Neural progenitor cell (in vitro differentiated cells): ENCODE results near the gene STRAP. TPM values are rescaled to one million over a fixed set of nuclear protein-coding genes. Genes with fewer than 3 reads are reported as not detected.
A peak's percentile ranks its signal among the peaks of the same experiment; 100 is the strongest.

Source experiments
- DNase-seq: peaks from one replicate; pipeline ENCODE4 v3.0.0-alpha.2; 2016; ENCODE audit warnings: low spot score
- H2AFZ ChIP-seq: fragments of 200-600 bp; sonication (generic); replicated peaks from 2 replicates; pipeline ENCODE4 v1.6.1; 2016; ENCODE audit warnings: antibody characterized with exemption
- H3F3A ChIP-seq: fragments of 200-600 bp; sonication (generic); 2 replicates; pipeline ENCODE4 v1.6.1; 2016; ENCODE audit warnings: antibody characterized with exemption, low read depth
- H3K27ac ChIP-seq: fragments of 200-600 bp; sonication (generic); 2 replicates; pipeline ENCODE4 v1.5.1; 2016; ENCODE audit warnings: mild to moderate bottlenecking
- H3K27me3 ChIP-seq: fragments of 200-600 bp; sonication (generic); 2 replicates; pipeline ENCODE4 v1.6.1; 2016; ENCODE audit warnings: mild to moderate bottlenecking, moderate library complexity
- H3K36me3 ChIP-seq: fragments of 200-600 bp; sonication (generic); 2 replicates; pipeline ENCODE4 v1.5.1; 2016
- H3K4me1 ChIP-seq: fragments of 200-600 bp; sonication (generic); 2 replicates; pipeline ENCODE4 v1.6.1; 2016; ENCODE audit warnings: mixed run types
- H3K4me2 ChIP-seq: fragments of 200-600 bp; sonication (generic); 2 replicates; pipeline ENCODE4 v1.6.1; 2016
- H3K4me3 ChIP-seq: fragments of 200-600 bp; sonication (generic); 2 replicates; pipeline ENCODE4 v1.5.1; 2016
- H3K79me2 ChIP-seq: fragments of 200-600 bp; sonication (generic); 2 replicates; pipeline ENCODE4 v1.6.1; 2016; ENCODE audit warnings: low read depth
- H3K9ac ChIP-seq: fragments of 200-600 bp; sonication (generic); 2 replicates; pipeline ENCODE4 v1.6.1; 2016
- H3K9me3 ChIP-seq: fragments of 200-600 bp; sonication (generic); 2 replicates; pipeline ENCODE4 v1.5.1; 2016; ENCODE audit warnings: low read depth
- H4K20me1 ChIP-seq: fragments of 200-600 bp; sonication (generic); 2 replicates; pipeline ENCODE4 v1.6.1; 2016; ENCODE audit warnings: low read depth
- H3K27ac Mint-ChIP-seq: 3 replicates; pipeline ENCODE4 v1.8.0; 2021; ENCODE audit warnings: mixed read lengths
- H3K27me3 Mint-ChIP-seq: 2 replicates; pipeline ENCODE4 v1.8.0; 2022; ENCODE audit warnings: low read depth, mild to moderate bottlenecking, inconsistent platforms, moderate library complexity, mixed read lengths; ENCODE audit not compliant: insufficient read depth
- H3K36me3 Mint-ChIP-seq: 3 replicates; pipeline ENCODE4 v1.8.0; 2021; ENCODE audit warnings: mixed read lengths
- H3K4me1 Mint-ChIP-seq: 3 replicates; pipeline ENCODE4 v1.8.0; 2021; ENCODE audit warnings: mixed read lengths
- H3K4me3 Mint-ChIP-seq: 3 replicates; pipeline ENCODE4 v1.8.0; 2021; ENCODE audit warnings: mild to moderate bottlenecking, moderate library complexity, mixed read lengths
- H3K9me3 Mint-ChIP-seq: 3 replicates; pipeline ENCODE4 v1.8.0; 2020; ENCODE audit warnings: mixed read lengths
- CTCF ChIP-seq: fragments of 200-600 bp; sonication (generic); IDR thresholded peaks from 2 replicates; pipeline ENCODE4 v1.5.1; 2017; ENCODE audit warnings: antibody characterized with exemption, mild to moderate bottlenecking
- EZH2 ChIP-seq: fragments of 200-600 bp; sonication (generic); IDR thresholded peaks from 2 replicates; pipeline ENCODE4 v1.6.1; 2017; ENCODE audit warnings: antibody characterized with exemption, mild to moderate bottlenecking, moderate library complexity
- EZH2phosphoT487 ChIP-seq: fragments of 200-600 bp; sonication (generic); IDR thresholded peaks from 2 replicates; pipeline ENCODE4 v1.6.1; 2017; ENCODE audit warnings: antibody characterized with exemption
- total RNA-seq: library from RNA; depleted of rRNA; stranded (reverse); fragments of >200 nt; gene quantifications from 2 replicates; pipeline ENCODE4 v1.2.3, GENCODE V29; 2015; ENCODE audit warnings: low replicate concordance

The STRAP gene
- total RNA-seq, 1 donor from 2014 or later = 303 TPM

- H3K9ac ChIP-seq = no peak overlapping the region
- H4K20me1 ChIP-seq = no peaks in the 10 kb centered on the region
- H3K4me1 ChIP-seq = peaks cover 31% of the 10 kb centered on the region
- H3K9me3 Mint-ChIP-seq = no peaks in the 10 kb centered on the region
- no peak overlapping the region for H3K4me3 ChIP-seq
- peak overlapping the region; percentile 72 for H3K27ac Mint-ChIP-seq
- H2AFZ ChIP-seq = no peak overlapping the region
- H3K4me1 Mint-ChIP-seq = peaks cover 23% of the 10 kb centered on the region
- no peaks in the 10 kb centered on the region for H3F3A ChIP-seq
- no peak for DNase-seq
- no peaks in the 10 kb centered on the region for H3K9me3 ChIP-seq
- no peak overlapping the region for H3K4me3 Mint-ChIP-seq
- no peak overlapping the region for H3K27ac ChIP-seq
- no peaks in the 10 kb centered on the region for H3K36me3 Mint-ChIP-seq
- no peak overlapping the region for H3K4me2 ChIP-seq
- no peaks in the 10 kb centered on the region for H3K79me2 ChIP-seq
- no peak for TF ChIP-seq EZH2
- TF ChIP-seq CTCF = no peak
- TF ChIP-seq EZH2phosphoT487 = no peak
- H3K27me3 ChIP-seq = no peaks in the 10 kb centered on the region
- no peaks in the 10 kb centered on the region for H3K36me3 ChIP-seq
- no peaks in the 10 kb centered on the region for H3K27me3 Mint-ChIP-seq
Measured at GRCh38 chr12:15852383-15852782, 29.8 kb upstream of the STRAP start.

GRCh38 chr12:15853877-15854276, 28.3 kb upstream of the STRAP start:
- Histone ChIP-seq H3K9ac (no peak overlapping the region), H4K20me1 (no peaks in the 10 kb centered on the region), H3F3A (no peaks in the 10 kb centered on the region), H3K4me1 (peaks cover 36% of the 10 kb centered on the region), H3K36me3 (no peaks in the 10 kb centered on the region), H2AFZ (no peak overlapping the region), H3K27me3 (no peaks in the 10 kb centered on the region), H3K4me3 (no peak overlapping the region), H3K9me3 (no peaks in the 10 kb centered on the region), H3K79me2 (no peaks in the 10 kb centered on the region), H3K27ac (no peak overlapping the region), H3K4me2 (no peak overlapping the region)
- Mint-ChIP-seq H3K4me3 (no peak overlapping the region), H3K36me3 (no peaks in the 10 kb centered on the region), H3K27me3 (no peaks in the 10 kb centered on the region), H3K9me3 (no peaks in the 10 kb centered on the region), H3K4me1 (peaks cover 34% of the 10 kb centered on the region), H3K27ac (peak overlapping the region; percentile 24)
- no peak for DNase-seq
- no peak for TF ChIP-seq EZH2phosphoT487
- TF ChIP-seq CTCF = no peak
- TF ChIP-seq EZH2 = no peak

- Histone ChIP-seq H3K9me3 (no peaks in the 10 kb centered on the region), H3F3A (no peaks in the 10 kb centered on the region), H3K4me1 (peaks cover 36% of the 10 kb centered on the region), H3K4me2 (peak overlapping the region; percentile 63), H3K36me3 (no peaks in the 10 kb centered on the region), H3K4me3 (peak overlapping the region; percentile 6), H2AFZ (no peak overlapping the region), H4K20me1 (no peaks in the 10 kb centered on the region), H3K79me2 (no peaks in the 10 kb centered on the region), H3K27ac (peak overlapping the region; percentile 51), H3K27me3 (no peaks in the 10 kb centered on the region), H3K9ac (no peak overlapping the region)
- H3K9me3 Mint-ChIP-seq = no peaks in the 10 kb centered on the region
- peaks cover 34% of the 10 kb centered on the region for H3K4me1 Mint-ChIP-seq
- H3K36me3 Mint-ChIP-seq = no peaks in the 10 kb centered on the region
- peak; percentile 74 for DNase-seq
- TF ChIP-seq CTCF = no peak
- TF ChIP-seq EZH2phosphoT487 = no peak
- TF ChIP-seq EZH2 = no peak
- H3K4me3 Mint-ChIP-seq = no peak overlapping the region
- H3K27ac Mint-ChIP-seq = peak overlapping the region; percentile 36
- H3K27me3 Mint-ChIP-seq = no peaks in the 10 kb centered on the region
Measured at GRCh38 chr12:15854916-15855315, 27.3 kb upstream of the STRAP start.
